NCI-H1930 (cell line): ENCODE results near the gene PHRF1.

Experiments
- DNase-seq, 2 experiments: peaks; one replicate each; lab custom pipeline; 2025; lab: John Stamatoyannopoulos, UW

PHRF1 gene

GRCh38 chr11:575313-575995, 816 bp upstream of the PHRF1 start:
- peak; percentile 89 to 95 for DNase-seq

GRCh38 chr11:576811-577610, 741 bp downstream of the PHRF1 start:
- DNase-seq, result no peak

GRCh38 chr11:577611-577894, 1.3 kb downstream of the PHRF1 start:
- no peak for DNase-seq

- DNase-seq, result no peak
These were observed 2.2 kb downstream of the PHRF1 start for GRCh38 chr11:578276-579035.

GRCh38 chr11:579830-580601, 3.7 kb downstream of the PHRF1 start:
- DNase-seq, result no peak

DNA sequence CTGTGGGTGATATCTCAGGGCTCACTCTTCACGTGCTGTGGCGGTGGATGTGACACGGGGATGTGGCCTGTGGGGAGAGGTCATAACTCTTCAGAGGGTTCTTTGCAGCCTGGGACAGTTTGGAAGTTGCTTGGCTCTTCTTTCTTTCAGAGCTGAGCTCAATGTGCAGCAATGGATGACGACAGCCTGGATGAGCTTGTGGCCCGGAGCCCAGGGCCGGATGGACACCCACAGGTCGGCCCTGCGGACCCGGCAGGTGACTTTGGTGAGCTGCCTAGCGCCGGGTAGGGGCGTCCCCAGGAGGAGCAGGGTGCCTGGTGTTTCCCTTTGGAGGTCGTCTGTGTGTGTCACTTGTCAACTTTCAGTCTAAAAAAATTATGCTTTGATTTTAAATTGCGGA, 5.1 kb downstream of the PHRF1 start:
- no peak for DNase-seq

DNA sequence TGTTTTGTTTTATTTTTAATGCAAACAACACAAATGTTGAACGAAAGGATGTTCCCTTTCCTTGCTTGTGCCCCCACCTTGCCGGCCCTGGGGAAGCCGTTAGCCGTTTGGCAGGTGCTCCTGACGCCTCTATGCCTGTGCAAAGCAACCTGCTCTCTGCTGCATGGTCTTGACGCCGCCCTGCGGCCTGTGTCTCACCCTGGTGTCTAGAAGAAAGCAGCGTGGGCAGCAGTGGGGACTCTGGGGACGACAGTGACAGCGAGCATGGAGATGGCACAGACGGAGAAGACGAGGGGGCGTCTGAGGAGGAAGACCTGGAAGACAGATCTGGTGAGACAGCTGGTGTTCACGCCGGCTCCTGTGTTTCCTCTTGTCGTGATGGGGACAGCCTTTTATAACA, 5.5 kb downstream of the PHRF1 start:
- DNase-seq, result no peak

GRCh38 chr11:584287-584686, 8.0 kb downstream of the PHRF1 start:
- no peak for DNase-seq

- no peak for DNase-seq
These were observed 10.4 kb downstream of the PHRF1 start for GRCh38 chr11:586376-587316.

GRCh38 chr11:587546-587945, 11.3 kb downstream of the PHRF1 start:
- no peak for DNase-seq

- no peak for DNase-seq
These were observed 11.7 kb downstream of the PHRF1 start for GRCh38 chr11:587978-588380.

DNA sequence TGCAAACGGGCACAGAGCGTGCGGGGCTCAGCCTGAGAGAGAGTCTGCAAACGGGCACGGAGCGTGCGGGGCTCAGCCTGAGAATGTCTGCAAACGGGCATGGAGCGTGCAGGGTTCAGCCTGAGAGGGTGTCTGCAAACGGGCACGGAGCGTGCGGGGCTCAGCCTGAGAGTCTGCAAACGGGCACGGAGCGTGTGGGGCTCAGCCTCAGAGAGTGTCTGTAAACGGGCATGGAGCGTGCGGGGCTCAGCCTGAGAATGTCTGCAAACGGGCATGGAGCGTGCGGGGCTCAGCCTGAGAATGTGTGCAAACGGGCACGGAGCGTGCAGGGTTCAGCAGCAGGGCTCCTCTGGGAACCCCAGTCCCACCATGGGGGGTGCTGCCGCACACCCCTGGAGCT, 13.5 kb downstream of the PHRF1 start:
- no peak for DNase-seq

GRCh38 chr11:590997-591396, 14.7 kb downstream of the PHRF1 start:
- no peak for DNase-seq

DNA sequence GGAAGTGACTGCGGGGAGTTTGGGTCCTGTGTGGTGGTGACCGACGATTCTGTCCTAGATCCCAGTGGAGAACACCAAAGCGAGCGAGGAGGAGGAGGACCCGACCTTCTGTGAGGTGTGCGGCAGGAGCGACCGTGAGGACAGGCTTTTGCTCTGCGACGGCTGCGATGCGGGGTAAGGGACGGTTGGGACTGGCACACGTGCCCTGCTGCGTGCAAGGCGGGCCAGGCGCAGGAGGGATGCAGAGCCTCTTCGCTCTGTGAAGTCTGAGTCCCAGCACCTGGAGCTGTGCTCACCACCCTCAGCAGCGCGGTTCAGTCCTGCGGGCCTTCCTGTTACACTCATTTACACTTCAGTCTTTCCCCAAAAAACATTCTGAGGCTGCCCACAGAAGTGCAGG, 16.2 kb downstream of the PHRF1 start:
- DNase-seq, result no peak

DNA sequence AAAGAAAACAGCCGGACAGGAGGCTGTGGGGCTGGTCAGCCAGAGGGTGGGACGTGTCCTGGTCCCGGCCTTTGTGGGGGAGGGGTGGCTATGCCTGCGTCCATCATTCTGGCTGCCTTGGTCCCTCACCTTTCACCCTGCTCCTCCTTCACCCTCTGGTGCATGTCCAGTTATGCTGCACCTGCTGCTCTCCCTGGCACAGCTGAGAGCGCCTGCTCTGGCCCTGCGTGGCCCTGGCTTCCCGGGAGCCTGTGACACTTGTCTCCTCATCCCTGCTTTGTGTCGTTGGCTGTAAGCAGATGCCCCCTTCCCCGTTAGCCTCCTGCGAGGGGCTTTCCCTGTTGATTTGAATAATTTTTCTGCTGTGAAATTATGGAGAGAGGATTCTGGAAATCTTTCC, 16.6 kb downstream of the PHRF1 start:
- DNase-seq, result no peak

GRCh38 chr11:593347-593746, 17.1 kb downstream of the PHRF1 start:
- DNase-seq, result no peak

DNA sequence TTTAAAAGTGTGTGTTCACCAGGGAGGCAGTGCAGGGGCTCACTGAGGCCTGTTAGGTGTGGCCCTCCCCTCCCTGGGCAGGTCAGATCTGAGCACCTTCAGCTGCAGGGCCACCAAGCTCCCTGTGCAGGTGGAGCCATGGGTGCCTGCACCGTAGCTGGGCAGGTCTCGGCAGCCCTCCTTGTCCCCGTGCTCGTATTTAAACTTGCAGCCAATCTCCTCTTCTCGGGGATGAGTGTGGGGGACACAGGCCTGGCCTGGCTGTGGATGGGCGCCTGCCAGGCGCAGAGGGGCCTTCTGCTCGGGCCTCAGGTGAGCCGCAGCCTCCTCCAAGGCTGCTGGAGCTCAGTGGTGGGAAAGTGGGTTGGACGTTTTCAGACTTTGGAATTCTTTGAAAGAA, 19.1 kb downstream of the PHRF1 start:
- DNase-seq, result no peak

- no peak for DNase-seq
These were observed 20.1 kb downstream of the PHRF1 start for GRCh38 chr11:596374-596773.

GRCh38 chr11:597166-597725, 21.0 kb downstream of the PHRF1 start:
- DNase-seq, result no peak

GRCh38 chr11:598005-598680, 21.9 kb downstream of the PHRF1 start:
- DNase-seq, result no peak
